ENCODE measurements around the gene OR2AT4. TPM values are rescaled to one million over a fixed set of nuclear protein-coding genes. Genes with fewer than 3 reads are reported as not detected.

The OR2AT4 gene
- total RNA-seq, 2 donors from 2014 or later, result not detected

DNA sequence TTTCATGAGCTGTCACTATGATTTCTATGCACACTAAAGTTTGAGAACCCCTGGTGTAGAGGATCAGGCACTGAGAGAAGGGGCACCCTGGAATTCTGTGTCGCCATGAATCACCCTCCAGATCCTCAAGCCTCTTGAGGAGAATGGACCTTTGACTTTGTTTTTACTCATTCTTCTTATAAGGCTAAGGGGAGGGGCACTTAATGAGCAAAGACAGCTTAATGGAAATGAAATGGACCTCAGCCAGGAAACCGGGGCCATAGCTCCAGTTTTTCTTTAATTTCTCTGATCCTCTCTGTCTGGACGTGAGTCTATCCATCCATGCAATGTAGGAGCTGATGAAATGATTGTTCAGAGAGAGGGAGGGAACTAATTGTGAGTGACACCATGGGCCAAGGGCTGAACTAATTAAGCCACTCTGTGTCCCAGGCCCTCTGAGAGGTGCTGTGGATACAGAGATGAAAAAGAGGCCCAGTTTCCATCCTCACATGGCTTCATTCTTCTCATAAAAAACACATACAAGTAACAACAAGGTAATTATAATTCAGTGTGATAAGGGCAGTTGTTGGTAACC lies 32.8 kb downstream of the OR2AT4 start:
- no peaks in the 10 kb centered on the region for H3K4me1 ChIP-seq
- no peak overlapping the region for H3K9ac ChIP-seq (ENCODE audit: low read depth in 2 of 2, low read length in 2 of 2)
- no peaks in the 10 kb centered on the region for H3K9me3 ChIP-seq
- intact Hi-C loops (cut with DNase I), result no loop called here
- H3K36me3 ChIP-seq, result no peaks in the 10 kb centered on the region
- no peak overlapping the region for H3K27ac ChIP-seq
- no peak overlapping the region for H3K4me3 ChIP-seq
- DNase-seq, result no peak
- H3K27me3 ChIP-seq, result no peaks in the 10 kb centered on the region
- TF ChIP-seq, protein P1, sequence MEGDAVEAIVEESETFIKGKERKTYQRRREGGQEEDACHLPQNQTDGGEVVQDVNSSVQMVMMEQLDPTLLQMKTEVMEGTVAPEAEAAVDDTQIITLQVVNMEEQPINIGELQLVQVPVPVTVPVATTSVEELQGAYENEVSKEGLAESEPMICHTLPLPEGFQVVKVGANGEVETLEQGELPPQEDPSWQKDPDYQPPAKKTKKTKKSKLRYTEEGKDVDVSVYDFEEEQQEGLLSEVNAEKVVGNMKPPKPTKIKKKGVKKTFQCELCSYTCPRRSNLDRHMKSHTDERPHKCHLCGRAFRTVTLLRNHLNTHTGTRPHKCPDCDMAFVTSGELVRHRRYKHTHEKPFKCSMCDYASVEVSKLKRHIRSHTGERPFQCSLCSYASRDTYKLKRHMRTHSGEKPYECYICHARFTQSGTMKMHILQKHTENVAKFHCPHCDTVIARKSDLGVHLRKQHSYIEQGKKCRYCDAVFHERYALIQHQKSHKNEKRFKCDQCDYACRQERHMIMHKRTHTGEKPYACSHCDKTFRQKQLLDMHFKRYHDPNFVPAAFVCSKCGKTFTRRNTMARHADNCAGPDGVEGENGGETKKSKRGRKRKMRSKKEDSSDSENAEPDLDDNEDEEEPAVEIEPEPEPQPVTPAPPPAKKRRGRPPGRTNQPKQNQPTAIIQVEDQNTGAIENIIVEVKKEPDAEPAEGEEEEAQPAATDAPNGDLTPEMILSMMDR (IDR thresholded peaks at IDR 0.05), result no peak

DNA sequence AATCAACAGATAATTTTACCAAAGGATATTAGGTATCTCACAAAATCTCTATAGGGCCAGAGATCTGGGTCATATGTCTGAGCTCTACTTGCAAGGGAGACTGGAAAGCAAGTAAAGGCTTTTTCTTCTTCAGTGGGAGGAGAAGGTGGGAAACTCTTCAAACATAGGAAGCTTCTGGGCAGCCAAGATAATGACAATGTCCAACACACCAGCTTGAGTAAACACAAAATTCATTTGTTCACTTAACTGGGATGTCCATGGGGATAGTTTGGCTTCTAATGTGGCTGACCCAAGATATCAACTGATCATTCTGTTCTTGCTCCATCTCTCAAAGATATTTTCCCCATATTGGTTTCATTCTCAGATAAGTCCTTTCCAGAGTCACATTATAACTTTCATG lies 37.4 kb downstream of the OR2AT4 start:
- H3K27me3 ChIP-seq, result no peaks in the 10 kb centered on the region
- intact Hi-C loops (cut with DNase I), result no loop called here
- no peaks in the 10 kb centered on the region for H3K4me1 ChIP-seq
- no peak overlapping the region for H3K4me3 ChIP-seq
- TF ChIP-seq, protein P1 (IDR thresholded peaks at IDR 0.05), result no peak
- no peak for DNase-seq
- no peaks in the 10 kb centered on the region for H3K9me3 ChIP-seq
- no peak overlapping the region for H3K27ac ChIP-seq
- H3K9ac ChIP-seq (ENCODE audit: low read depth in 2 of 2, low read length in 2 of 2), result no peak overlapping the region
- no peaks in the 10 kb centered on the region for H3K36me3 ChIP-seq

DNA sequence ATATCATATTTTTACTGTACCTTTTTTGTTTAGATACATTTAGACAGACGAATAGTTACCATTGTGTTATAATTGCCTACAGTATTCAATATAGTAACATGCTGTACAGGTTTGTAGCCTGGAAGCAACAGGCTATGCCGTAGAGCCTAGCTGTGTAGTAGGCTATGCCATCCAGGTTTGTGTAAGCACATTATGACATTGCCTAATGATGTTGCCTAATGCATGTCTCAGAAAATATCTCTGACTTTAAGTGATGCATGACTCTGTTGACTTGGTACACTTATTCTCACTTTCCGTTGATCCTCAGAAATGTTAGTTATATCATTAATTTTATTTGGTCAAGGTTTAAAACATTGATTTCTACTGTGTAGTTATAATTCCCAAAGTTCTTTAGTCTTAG lies 39.9 kb downstream of the OR2AT4 start:
- H3K9me3 ChIP-seq, result no peaks in the 10 kb centered on the region
- no peak overlapping the region for H3K27ac ChIP-seq
- H3K9ac ChIP-seq (ENCODE audit: low read depth in 2 of 2, low read length in 2 of 2), result no peak overlapping the region
- no peaks in the 10 kb centered on the region for H3K4me1 ChIP-seq
- no peak overlapping the region for H3K4me3 ChIP-seq
- H3K36me3 ChIP-seq, result no peaks in the 10 kb centered on the region
- intact Hi-C loops (cut with DNase I), result no loop called here
- TF ChIP-seq, protein P1 (IDR thresholded peaks at IDR 0.05), result no peak
- no peaks in the 10 kb centered on the region for H3K27me3 ChIP-seq
- DNase-seq, result no peak

DNA sequence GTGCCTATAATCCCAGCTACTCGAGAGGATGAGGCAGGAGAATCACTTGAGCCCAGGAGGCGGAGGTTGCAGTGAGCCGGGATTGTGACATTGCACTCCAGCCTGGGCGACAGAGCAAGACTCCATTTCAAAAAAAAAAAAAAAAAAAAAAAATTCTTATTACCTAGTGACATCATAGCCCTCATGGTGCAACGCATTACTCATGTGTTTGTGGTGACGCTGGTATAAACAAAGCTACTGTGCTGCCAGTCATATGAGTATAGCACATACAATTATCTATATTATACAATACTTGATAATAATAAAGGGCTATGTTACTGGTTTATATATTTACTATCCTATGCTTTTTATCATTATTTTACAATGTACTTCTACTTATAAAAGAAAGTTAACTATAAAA lies 41.2 kb downstream of the OR2AT4 start:
- H3K27me3 ChIP-seq, result no peaks in the 10 kb centered on the region
- no peaks in the 10 kb centered on the region for H3K9me3 ChIP-seq
- no peak for DNase-seq
- no peaks in the 10 kb centered on the region for H3K36me3 ChIP-seq
- H3K4me3 ChIP-seq, result no peak overlapping the region
- H3K27ac ChIP-seq, result no peak overlapping the region
- TF ChIP-seq, protein P1 (IDR thresholded peaks at IDR 0.05), result no peak
- intact Hi-C loops (cut with DNase I), result no loop called here
- H3K9ac ChIP-seq (ENCODE audit: low read depth in 2 of 2, low read length in 2 of 2), result no peak overlapping the region
- no peaks in the 10 kb centered on the region for H3K4me1 ChIP-seq

DNA sequence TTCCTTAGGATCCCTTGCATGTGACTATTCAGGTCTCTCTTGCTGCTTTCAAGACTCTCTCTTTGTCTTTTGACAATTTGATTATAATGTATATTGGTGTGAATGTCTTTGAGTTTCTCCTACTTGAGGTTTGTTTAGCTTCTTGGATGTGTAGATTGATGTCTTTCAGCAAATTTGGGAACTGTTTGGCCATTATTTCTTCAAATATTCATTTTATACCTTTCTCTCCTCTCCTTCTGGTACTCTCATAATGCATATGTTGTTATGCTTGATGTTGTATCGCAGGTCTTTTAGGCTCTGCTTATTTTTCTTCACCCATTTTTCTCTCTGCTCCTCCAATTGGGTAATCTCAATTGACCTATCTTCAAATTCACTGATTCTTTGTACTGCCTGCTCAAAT lies 44.2 kb downstream of the OR2AT4 start:
- TF ChIP-seq, protein P1 (IDR thresholded peaks at IDR 0.05), result no peak
- H3K9ac ChIP-seq (ENCODE audit: low read depth in 2 of 2, low read length in 2 of 2), result no peak overlapping the region
- no peaks in the 10 kb centered on the region for H3K36me3 ChIP-seq

More for the DNA sequence above, 44.2 kb downstream of the OR2AT4 start:
- H3K4me3 ChIP-seq, result no peak overlapping the region
- no peaks in the 10 kb centered on the region for H3K4me1 ChIP-seq
- no peaks in the 10 kb centered on the region for H3K9me3 ChIP-seq
- H3K27me3 ChIP-seq, result no peaks in the 10 kb centered on the region
- intact Hi-C loops (cut with DNase I), result no loop called here
- no peak for DNase-seq
- no peak overlapping the region for H3K27ac ChIP-seq
